WTC11 (cell line): ENCODE results near the gene SPRY1. TPM values are rescaled to one million over a fixed set of nuclear protein-coding genes. Genes with fewer than 3 reads are reported as not detected.
A peak's percentile ranks its signal among the peaks of the same experiment; 100 is the strongest.

Source experiments
- ATAC-seq: fragments of 200-7000 bp; cut with Tn5 transposase; 2 replicates; pipeline ENCODE4 v1.10.0; 2021; ENCODE audit warnings: mild to moderate bottlenecking, moderate library complexity
- CTCF ChIA-PET: fragments of 300-600 bp; sonication (Branson Sonifier 250); formaldehyde crosslinking; loops from one replicate; lab custom pipeline; 2021; ENCODE audit warnings: antibody characterized with exemption; lab: Charles Lee
- POLR2A ChIA-PET: fragments of 350-600 bp; sonication (Branson Sonifier 250); formaldehyde crosslinking; loops from one replicate; lab custom pipeline; 2021; ENCODE audit warnings: antibody characterized with exemption; lab: Charles Lee
- DNase-seq: peaks from one replicate; pipeline ENCODE4 v3.0.0; 2021; ENCODE audit warnings: low spot score
- H3K27ac Mint-ChIP-seq: 2 replicates; pipeline ENCODE4 v1.8.0; 2021; ENCODE audit warnings: mixed read lengths
- H3K27me3 Mint-ChIP-seq: 2 replicates; pipeline ENCODE4 v1.8.0; 2021; ENCODE audit warnings: low read depth, mild to moderate bottlenecking, moderate library complexity, mixed read lengths
- H3K36me3 Mint-ChIP-seq: 2 replicates; pipeline ENCODE4 v1.8.0; 2021; ENCODE audit warnings: mixed read lengths
- H3K4me1 Mint-ChIP-seq: 2 replicates; pipeline ENCODE4 v1.8.0; 2022; ENCODE audit warnings: mixed read lengths
- H3K4me3 Mint-ChIP-seq: 2 replicates; pipeline ENCODE4 v1.8.0; 2021; ENCODE audit warnings: mild to moderate bottlenecking, moderate library complexity, mixed read lengths
- H3K9me3 Mint-ChIP-seq: 2 replicates; pipeline ENCODE4 v1.8.0; 2021; ENCODE audit warnings: mixed read lengths
- ATF1 ChIP-seq: sonication (generic); formaldehyde crosslinking; IDR thresholded peaks from 2 replicates; pipeline ENCODE4 v1.8.1; 2023; ENCODE audit warnings: mild to moderate bottlenecking, moderate library complexity, missing genetic modification reagents
- CBFB ChIP-seq: sonication (generic); formaldehyde crosslinking; IDR thresholded peaks from 2 replicates; pipeline ENCODE4 v1.8.1; 2022; ENCODE audit warnings: mild to moderate bottlenecking, low read depth, missing genetic modification reagents
- EMX1 ChIP-seq: fragments of 250-450 bp; sonication (Bioruptor Pico); IDR thresholded peaks from 2 replicates; pipeline ENCODE4 v1.8.0; 2021; ENCODE audit warnings: mild to moderate bottlenecking
- ESRRA ChIP-seq: sonication (generic); formaldehyde crosslinking; IDR thresholded peaks from 2 replicates; pipeline ENCODE4 v1.8.1; 2022; ENCODE audit warnings: mild to moderate bottlenecking, missing genetic modification reagents, borderline replicate concordance
- FOXJ3 ChIP-seq: sonication (generic); formaldehyde crosslinking; IDR thresholded peaks from 2 replicates; pipeline ENCODE4 v1.9.0; 2021; ENCODE audit warnings: missing genetic modification reagents, mild to moderate bottlenecking, borderline replicate concordance
- FOXP1 ChIP-seq: sonication (generic); formaldehyde crosslinking; IDR thresholded peaks from 2 replicates; pipeline ENCODE4 v1.8.0; 2022; ENCODE audit warnings: missing genetic modification reagents, mild to moderate bottlenecking, moderate library complexity, borderline replicate concordance
- HMGA2 ChIP-seq: fragments of 250-450 bp; sonication (Bioruptor Pico); IDR thresholded peaks from 2 replicates; pipeline ENCODE4 v1.4.0; 2021; ENCODE audit warnings: mild to moderate bottlenecking, moderate library complexity
- JUN ChIP-seq: sonication (generic); formaldehyde crosslinking; IDR thresholded peaks from 2 replicates; pipeline ENCODE4 v1.8.0; 2023; ENCODE audit warnings: mild to moderate bottlenecking, missing genetic modification reagents
- NFATC4 ChIP-seq: fragments of 250-450 bp; sonication (Bioruptor Pico); IDR thresholded peaks from 2 replicates; pipeline ENCODE4 v1.9.0; 2021; ENCODE audit warnings: mild to moderate bottlenecking
- NFE2L1 ChIP-seq: sonication (generic); formaldehyde crosslinking; IDR thresholded peaks from 2 replicates; pipeline ENCODE4 v1.8.1; 2023; ENCODE audit warnings: missing genetic modification reagents
- RELA ChIP-seq: sonication (generic); formaldehyde crosslinking; IDR thresholded peaks from 2 replicates; pipeline ENCODE4 v1.8.1; 2022; ENCODE audit warnings: missing genetic modification reagents, mild to moderate bottlenecking, borderline replicate concordance
- RORB ChIP-seq: fragments of 250-450 bp; sonication (Bioruptor Pico); IDR thresholded peaks from 2 replicates; pipeline ENCODE4 v1.9.0; 2021; ENCODE audit warnings: mild to moderate bottlenecking
- SMAD3 ChIP-seq: sonication (generic); formaldehyde crosslinking; IDR thresholded peaks from 2 replicates; pipeline ENCODE4 v1.8.0; 2022; ENCODE audit warnings: missing genetic modification reagents, mild to moderate bottlenecking, borderline replicate concordance
- SOX15 ChIP-seq: fragments of 250-450 bp; sonication (Bioruptor Pico); IDR thresholded peaks from 2 replicates; pipeline ENCODE4 v1.9.0; 2021; ENCODE audit warnings: mild to moderate bottlenecking
- TEAD1 ChIP-seq: sonication (generic); formaldehyde crosslinking; IDR thresholded peaks from 2 replicates; pipeline ENCODE4 v1.8.0; 2022; ENCODE audit warnings: mild to moderate bottlenecking, missing genetic modification reagents
- ZBTB21 ChIP-seq: sonication (generic); formaldehyde crosslinking; IDR thresholded peaks from 2 replicates; pipeline ENCODE4 v1.8.1; 2023; ENCODE audit warnings: mild to moderate bottlenecking, missing genetic modification reagents, borderline replicate concordance
- total RNA-seq: library from RNA; stranded (reverse); gene quantifications from 3 replicates; pipeline ENCODE4 v1.2.3, GENCODE V29; 2021
- TF ChIP-seq, protein P1 (sequence below): sonication (generic); formaldehyde crosslinking; IDR thresholded peaks from 2 replicates; pipeline ENCODE4 v1.8.1; 2022; ENCODE audit warnings: mild to moderate bottlenecking, moderate library complexity, missing genetic modification reagents
- TF ChIP-seq, protein P2 (sequence below): sonication (generic); formaldehyde crosslinking; IDR thresholded peaks from 2 replicates; pipeline ENCODE4 v1.8.1; 2022; ENCODE audit warnings: missing genetic modification reagents, borderline replicate concordance
- TF ChIP-seq, protein P3 (sequence below): fragments of 250-450 bp; sonication (Bioruptor Pico); IDR thresholded peaks from 2 replicates; pipeline ENCODE4 v2.1.2; 2022; ENCODE audit warnings: mild to moderate bottlenecking, moderate library complexity
- TF ChIP-seq, protein P4 (sequence below): sonication (generic); formaldehyde crosslinking; IDR thresholded peaks from 2 replicates; pipeline ENCODE4 v1.8.0; 2022; ENCODE audit warnings: mild to moderate bottlenecking, missing genetic modification reagents
- TF ChIP-seq, protein P5 (sequence below): sonication (generic); formaldehyde crosslinking; conservative IDR thresholded peaks from 2 replicates; pipeline ENCODE4 v1.8.1; 2023; ENCODE audit warnings: mild to moderate bottlenecking, low read depth, missing genetic modification reagents, moderate library complexity
- TF ChIP-seq, protein P6 (sequence below): sonication (generic); formaldehyde crosslinking; IDR thresholded peaks from 2 replicates; pipeline ENCODE4 v1.8.1; 2023; ENCODE audit warnings: mild to moderate bottlenecking, missing genetic modification reagents, borderline replicate concordance
- TF ChIP-seq, protein P7 (sequence below): sonication (generic); formaldehyde crosslinking; IDR thresholded peaks from 2 replicates; pipeline ENCODE4 v1.8.0; 2022; ENCODE audit warnings: mild to moderate bottlenecking, missing genetic modification reagents

Gene SPRY1
- total RNA-seq, 1 experiment from 2014 or later = 107 TPM

DNA sequence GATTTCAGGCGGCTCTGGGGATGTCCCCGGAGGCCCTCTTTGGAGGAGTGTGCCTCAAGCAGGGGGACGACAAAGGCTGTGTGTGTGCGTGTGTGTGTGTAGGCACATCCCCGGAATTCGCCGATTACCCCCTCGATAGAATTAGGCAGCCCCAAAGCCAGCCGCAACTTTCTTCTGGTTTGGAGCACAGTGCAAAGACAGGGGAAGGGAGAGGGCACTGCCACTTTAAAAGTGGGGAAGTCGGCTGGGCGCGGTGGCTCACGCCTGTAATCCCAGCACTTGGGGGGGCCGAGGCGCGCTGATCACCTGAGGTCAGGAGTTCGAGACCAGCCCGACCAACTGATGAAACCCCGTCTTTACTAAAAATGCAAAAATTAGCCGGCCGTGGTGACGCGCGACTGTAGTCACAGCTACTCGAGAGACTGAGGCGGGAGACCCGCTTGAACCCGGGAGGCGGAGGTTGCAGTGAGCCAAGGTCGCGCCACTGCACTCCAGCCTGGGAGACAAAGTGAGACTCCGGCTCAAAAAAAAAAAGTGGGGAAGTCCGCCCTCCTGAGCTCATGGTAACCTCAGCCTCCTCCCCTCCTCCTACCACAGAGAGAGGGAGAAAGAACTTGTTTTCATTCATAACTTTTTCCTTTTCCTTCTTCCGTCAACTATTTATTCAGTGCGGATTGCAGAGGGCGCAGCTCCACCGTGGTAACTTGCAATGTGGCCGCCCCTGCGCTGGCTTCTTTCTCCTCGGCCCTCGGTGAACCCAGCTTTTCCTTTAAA lies 2.4 kb downstream of the SPRY1 start:
- CTCF ChIA-PET = interaction anchor here (0.6 to 1.2 kb wide), 6 partner anchors 11 to 255 kb away, joined by 3 to 4 read pairs (median 3); no protein-coding TSS in a partner anchor
- DNase-seq (peak; percentile 45), ATAC-seq (peak; percentile 7)
- Mint-ChIP-seq H3K4me3 (peak overlapping the region; percentile 93), H3K9me3 (no peaks in the 10 kb centered on the region)
- TF ChIP-seq, protein P1, sequence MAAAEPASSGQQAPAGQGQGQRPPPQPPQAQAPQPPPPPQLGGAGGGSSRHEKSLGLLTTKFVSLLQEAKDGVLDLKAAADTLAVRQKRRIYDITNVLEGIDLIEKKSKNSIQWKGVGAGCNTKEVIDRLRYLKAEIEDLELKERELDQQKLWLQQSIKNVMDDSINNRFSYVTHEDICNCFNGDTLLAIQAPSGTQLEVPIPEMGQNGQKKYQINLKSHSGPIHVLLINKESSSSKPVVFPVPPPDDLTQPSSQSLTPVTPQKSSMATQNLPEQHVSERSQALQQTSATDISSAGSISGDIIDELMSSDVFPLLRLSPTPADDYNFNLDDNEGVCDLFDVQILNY (CRISPR knock-in tag) = no peak
- TF ChIP-seq, protein P2, sequence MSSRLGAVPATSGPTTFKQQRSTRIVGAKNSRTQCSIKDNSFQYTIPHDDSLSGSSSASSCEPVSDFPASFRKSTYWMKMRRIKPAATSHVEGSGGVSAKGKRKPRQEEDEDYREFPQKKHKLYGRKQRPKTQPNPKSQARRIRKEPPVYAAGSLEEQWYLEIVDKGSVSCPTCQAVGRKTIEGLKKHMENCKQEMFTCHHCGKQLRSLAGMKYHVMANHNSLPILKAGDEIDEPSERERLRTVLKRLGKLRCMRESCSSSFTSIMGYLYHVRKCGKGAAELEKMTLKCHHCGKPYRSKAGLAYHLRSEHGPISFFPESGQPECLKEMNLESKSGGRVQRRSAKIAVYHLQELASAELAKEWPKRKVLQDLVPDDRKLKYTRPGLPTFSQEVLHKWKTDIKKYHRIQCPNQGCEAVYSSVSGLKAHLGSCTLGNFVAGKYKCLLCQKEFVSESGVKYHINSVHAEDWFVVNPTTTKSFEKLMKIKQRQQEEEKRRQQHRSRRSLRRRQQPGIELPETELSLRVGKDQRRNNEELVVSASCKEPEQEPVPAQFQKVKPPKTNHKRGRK (CRISPR knock-in tag) = no peak
- TF ChIP-seq JUN (CRISPR knock-in tag) (no peak), RORB (CRISPR knock-in tag) (no peak), ESRRA (CRISPR knock-in tag) (no peak), SOX15 (no peak), NFATC4 (CRISPR knock-in tag) (no peak), ZBTB21 (no peak), ATF1 (no peak), SMAD3 (CRISPR knock-in tag) (0 out of 2 replicates have a peak, but pooled peaks have one; percentile 21), RELA (CRISPR knock-in tag) (no peak), CBFB (no peak), HMGA2 (CRISPR knock-in tag) (no peak), EMX1 (CRISPR knock-in tag) (0 out of 2 replicates have a peak, but pooled peaks have one; percentile 18), FOXP1 (CRISPR knock-in tag) (no peak), NFE2L1 (CRISPR knock-in tag) (no peak), TEAD1 (CRISPR knock-in tag) (0 out of 2 replicates have a peak, but pooled peaks have one; percentile 13), FOXJ3 (CRISPR knock-in tag) (no peak)
- TF ChIP-seq, protein P3, sequence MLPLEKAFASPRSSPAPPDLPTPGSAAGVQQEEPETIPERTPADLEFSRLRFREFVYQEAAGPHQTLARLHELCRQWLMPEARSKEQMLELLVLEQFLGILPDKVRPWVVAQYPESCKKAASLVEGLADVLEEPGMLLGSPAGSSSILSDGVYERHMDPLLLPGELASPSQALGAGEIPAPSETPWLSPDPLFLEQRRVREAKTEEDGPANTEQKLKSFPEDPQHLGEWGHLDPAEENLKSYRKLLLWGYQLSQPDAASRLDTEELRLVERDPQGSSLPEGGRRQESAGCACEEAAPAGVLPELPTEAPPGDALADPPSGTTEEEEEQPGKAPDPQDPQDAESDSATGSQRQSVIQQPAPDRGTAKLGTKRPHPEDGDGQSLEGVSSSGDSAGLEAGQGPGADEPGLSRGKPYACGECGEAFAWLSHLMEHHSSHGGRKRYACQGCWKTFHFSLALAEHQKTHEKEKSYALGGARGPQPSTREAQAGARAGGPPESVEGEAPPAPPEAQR (CRISPR knock-in tag) = no peak
- TF ChIP-seq, protein P4, sequence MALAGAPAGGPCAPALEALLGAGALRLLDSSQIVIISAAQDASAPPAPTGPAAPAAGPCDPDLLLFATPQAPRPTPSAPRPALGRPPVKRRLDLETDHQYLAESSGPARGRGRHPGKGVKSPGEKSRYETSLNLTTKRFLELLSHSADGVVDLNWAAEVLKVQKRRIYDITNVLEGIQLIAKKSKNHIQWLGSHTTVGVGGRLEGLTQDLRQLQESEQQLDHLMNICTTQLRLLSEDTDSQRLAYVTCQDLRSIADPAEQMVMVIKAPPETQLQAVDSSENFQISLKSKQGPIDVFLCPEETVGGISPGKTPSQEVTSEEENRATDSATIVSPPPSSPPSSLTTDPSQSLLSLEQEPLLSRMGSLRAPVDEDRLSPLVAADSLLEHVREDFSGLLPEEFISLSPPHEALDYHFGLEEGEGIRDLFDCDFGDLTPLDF = 0 out of 2 replicates have a peak, but pooled peaks have one; percentile 9
- TF ChIP-seq, protein P5, sequence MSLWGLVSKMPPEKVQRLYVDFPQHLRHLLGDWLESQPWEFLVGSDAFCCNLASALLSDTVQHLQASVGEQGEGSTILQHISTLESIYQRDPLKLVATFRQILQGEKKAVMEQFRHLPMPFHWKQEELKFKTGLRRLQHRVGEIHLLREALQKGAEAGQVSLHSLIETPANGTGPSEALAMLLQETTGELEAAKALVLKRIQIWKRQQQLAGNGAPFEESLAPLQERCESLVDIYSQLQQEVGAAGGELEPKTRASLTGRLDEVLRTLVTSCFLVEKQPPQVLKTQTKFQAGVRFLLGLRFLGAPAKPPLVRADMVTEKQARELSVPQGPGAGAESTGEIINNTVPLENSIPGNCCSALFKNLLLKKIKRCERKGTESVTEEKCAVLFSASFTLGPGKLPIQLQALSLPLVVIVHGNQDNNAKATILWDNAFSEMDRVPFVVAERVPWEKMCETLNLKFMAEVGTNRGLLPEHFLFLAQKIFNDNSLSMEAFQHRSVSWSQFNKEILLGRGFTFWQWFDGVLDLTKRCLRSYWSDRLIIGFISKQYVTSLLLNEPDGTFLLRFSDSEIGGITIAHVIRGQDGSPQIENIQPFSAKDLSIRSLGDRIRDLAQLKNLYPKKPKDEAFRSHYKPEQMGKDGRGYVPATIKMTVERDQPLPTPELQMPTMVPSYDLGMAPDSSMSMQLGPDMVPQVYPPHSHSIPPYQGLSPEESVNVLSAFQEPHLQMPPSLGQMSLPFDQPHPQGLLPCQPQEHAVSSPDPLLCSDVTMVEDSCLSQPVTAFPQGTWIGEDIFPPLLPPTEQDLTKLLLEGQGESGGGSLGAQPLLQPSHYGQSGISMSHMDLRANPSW (CRISPR knock-in tag) = no peak
- TF ChIP-seq, protein P6, sequence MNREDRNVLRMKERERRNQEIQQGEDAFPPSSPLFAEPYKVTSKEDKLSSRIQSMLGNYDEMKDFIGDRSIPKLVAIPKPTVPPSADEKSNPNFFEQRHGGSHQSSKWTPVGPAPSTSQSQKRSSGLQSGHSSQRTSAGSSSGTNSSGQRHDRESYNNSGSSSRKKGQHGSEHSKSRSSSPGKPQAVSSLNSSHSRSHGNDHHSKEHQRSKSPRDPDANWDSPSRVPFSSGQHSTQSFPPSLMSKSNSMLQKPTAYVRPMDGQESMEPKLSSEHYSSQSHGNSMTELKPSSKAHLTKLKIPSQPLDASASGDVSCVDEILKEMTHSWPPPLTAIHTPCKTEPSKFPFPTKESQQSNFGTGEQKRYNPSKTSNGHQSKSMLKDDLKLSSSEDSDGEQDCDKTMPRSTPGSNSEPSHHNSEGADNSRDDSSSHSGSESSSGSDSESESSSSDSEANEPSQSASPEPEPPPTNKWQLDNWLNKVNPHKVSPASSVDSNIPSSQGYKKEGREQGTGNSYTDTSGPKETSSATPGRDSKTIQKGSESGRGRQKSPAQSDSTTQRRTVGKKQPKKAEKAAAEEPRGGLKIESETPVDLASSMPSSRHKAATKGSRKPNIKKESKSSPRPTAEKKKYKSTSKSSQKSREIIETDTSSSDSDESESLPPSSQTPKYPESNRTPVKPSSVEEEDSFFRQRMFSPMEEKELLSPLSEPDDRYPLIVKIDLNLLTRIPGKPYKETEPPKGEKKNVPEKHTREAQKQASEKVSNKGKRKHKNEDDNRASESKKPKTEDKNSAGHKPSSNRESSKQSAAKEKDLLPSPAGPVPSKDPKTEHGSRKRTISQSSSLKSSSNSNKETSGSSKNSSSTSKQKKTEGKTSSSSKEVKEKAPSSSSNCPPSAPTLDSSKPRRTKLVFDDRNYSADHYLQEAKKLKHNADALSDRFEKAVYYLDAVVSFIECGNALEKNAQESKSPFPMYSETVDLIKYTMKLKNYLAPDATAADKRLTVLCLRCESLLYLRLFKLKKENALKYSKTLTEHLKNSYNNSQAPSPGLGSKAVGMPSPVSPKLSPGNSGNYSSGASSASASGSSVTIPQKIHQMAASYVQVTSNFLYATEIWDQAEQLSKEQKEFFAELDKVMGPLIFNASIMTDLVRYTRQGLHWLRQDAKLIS (CRISPR knock-in tag) = peak; percentile 74
- TF ChIP-seq, protein P7, sequence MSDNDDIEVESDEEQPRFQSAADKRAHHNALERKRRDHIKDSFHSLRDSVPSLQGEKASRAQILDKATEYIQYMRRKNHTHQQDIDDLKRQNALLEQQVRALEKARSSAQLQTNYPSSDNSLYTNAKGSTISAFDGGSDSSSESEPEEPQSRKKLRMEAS (CRISPR knock-in tag) = 0 out of 2 replicates have a peak, but pooled peaks have one; percentile 8
- TF ChIP-seq, all 79 proteins: peak for 6
- peaks cover 47% of the 10 kb centered on the region for H3K36me3 Mint-ChIP-seq
- POLR2A ChIA-PET = interaction anchor here (0.9 to 1.1 kb wide), 4 partner anchors 10 to 166 kb away, joined by 3 to 7 read pairs (median 3); no protein-coding TSS in a partner anchor
- no peaks in the 10 kb centered on the region for H3K27me3 Mint-ChIP-seq
- H3K27ac Mint-ChIP-seq = peak overlapping the region; percentile 89
- H3K4me1 Mint-ChIP-seq = peaks cover 42% of the 10 kb centered on the region
